ENCODE measurements around the gene CCDC142.

Gene CCDC142

DNA sequence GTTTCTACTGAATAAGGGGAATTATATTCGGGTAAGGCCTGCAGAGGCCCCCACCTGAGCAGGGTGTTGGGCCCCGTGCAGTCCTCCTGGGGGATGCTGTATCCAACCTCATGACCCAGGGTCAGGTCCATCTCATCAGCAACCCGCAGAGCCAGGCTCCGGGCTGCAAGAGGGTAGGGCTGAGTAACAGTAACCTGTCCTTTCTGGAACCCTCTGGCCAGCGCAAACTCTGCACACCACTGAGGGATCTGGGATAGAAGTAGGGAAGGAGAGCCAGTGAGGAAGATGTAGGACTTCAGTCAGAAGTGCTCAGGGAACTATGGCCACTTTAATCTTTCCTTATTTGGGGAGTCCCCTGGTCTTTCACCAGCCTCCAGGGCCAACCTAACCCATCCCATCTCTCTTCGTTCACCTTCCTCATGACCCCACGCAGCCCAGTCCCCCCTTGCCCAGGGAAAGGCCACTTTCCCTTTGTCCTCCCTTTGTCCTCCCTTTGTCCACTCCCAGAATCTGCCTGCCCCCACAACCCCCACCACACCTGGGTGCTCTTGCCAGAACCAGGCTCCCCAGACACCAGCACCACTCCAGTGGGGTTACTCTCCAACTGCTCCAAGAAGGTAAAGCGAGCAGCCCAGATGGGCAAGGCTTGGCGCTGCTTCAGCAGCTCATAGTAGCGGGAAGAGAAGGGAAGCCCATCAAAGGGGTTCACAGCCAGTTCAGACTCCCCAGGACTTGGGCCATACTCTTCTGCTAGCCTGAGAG lies 42.3 kb upstream of the CCDC142 start:
- Histone ChIP-seq H3K14ac (ENCODE audit: low read length) (no peak overlapping the region), H3K9ac (ENCODE audit: low read depth, low read length, poor library complexity) (no peak overlapping the region), H3K4ac (ENCODE audit: low read length) (no peak overlapping the region), H4K8ac (ENCODE audit: low read depth, low read length) (no peak overlapping the region), H2BK5ac (ENCODE audit: low read length) (no peak overlapping the region), H2BK15ac (ENCODE audit: low read length) (no peak overlapping the region), H2AK5ac (ENCODE audit: low read depth, low read length) (no peak overlapping the region), H3K36me3 (replicated peaks in 1 of 2; ENCODE audit: control insufficient read depth in 2 of 2, insufficient read depth in 2 of 2, low read length in 2 of 2) (peaks cover 25 to 30% of the 10 kb centered on the region in 2 donors), H4K91ac (ENCODE audit: low read depth, low read length, poor library complexity) (no peak overlapping the region), H3K79me1 (ENCODE audit: low read depth, low read length) (peaks cover 5% of the 10 kb centered on the region), H3K9me3 (replicated peaks in 1 of 2; ENCODE audit: control insufficient read depth in 2 of 2, insufficient read depth in 1 of 2, low read depth in 1 of 2, low read length in 2 of 2) (peaks cover 0 to 2% of the 10 kb centered on the region in 2 donors), H2BK120ac (ENCODE audit: low read depth, low read length) (no peak overlapping the region), H3K4me1 (ENCODE audit: control insufficient read depth in 2 of 2, insufficient read depth in 1 of 2, low read depth in 1 of 2, low read length in 2 of 2) (peaks cover 6 to 8% of the 10 kb centered on the region in 2 donors), H3K27ac (replicated peaks; ENCODE audit: low read length) (no peak overlapping the region), H2AFZ (ENCODE audit: low read length) (no peak overlapping the region), H3K27me3 (ENCODE audit: control insufficient read depth in 3 of 3, insufficient read depth in 3 of 3, low read depth in 1 of 3, low read length in 3 of 3) (peaks cover 0 to 32% (median 8%) of the 10 kb centered on the region in 3 experiments), H2BK12ac (ENCODE audit: low read length) (no peak overlapping the region), H3K4me2 (ENCODE audit: insufficient read depth, low read length, poor library complexity, severe bottlenecking) (no peak overlapping the region), H3K23ac (ENCODE audit: low read depth, low read length, poor library complexity) (no peak overlapping the region), H3K18ac (ENCODE audit: low read length) (no peak overlapping the region), H3K4me3 (ENCODE audit: low read length in 2 of 2) (no peak overlapping the region)
- DNase-seq (ENCODE audit: low spot score), result no peak
- WGBS, 2 donors (ENCODE audit: extremely low coverage in 2 of 2, insufficient read length in 2 of 2, insufficient replicate concordance in 1 of 2), result no CpG with 5 or more reads among the region's 10 CpGs

DNA sequence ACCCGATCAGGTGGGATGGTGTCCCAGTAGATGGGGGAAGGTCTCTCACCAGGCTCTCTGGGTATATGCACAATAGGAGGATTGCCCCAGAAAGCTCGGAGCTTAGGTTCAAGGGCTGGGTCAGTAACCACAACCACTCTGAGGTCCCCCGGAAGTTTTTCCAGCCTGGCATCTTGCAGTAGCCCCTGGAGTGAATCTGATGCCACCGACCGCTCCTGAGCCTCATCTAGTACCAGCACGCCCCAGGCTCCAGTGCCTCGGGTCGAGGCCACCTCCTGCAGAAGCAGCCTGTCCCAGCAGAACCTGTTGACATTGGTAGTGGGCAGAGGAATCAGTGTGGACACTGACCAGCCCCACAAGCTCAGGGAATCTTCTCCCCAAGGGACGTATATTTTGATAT lies 41.2 kb upstream of the CCDC142 start:
- H3K4me2 ChIP-seq (ENCODE audit: insufficient read depth, low read length, poor library complexity, severe bottlenecking), result no peak overlapping the region
- H4K91ac ChIP-seq (ENCODE audit: low read depth, low read length, poor library complexity), result no peak overlapping the region
- H3K4ac ChIP-seq (ENCODE audit: low read length), result no peak overlapping the region
- H3K4me1 ChIP-seq (ENCODE audit: control insufficient read depth in 2 of 2, insufficient read depth in 1 of 2, low read depth in 1 of 2, low read length in 2 of 2), result peaks cover 6 to 8% of the 10 kb centered on the region in 2 donors
- no peak overlapping the region for H3K23ac ChIP-seq (ENCODE audit: low read depth, low read length, poor library complexity)
- WGBS, 2 donors (ENCODE audit: extremely low coverage in 2 of 2, insufficient read length in 2 of 2, insufficient replicate concordance in 1 of 2), result no CpG with 5 or more reads among the region's 9 CpGs
- H2BK5ac ChIP-seq (ENCODE audit: low read length), result no peak overlapping the region
- no peak overlapping the region for H2BK120ac ChIP-seq (ENCODE audit: low read depth, low read length)
- H2BK12ac ChIP-seq (ENCODE audit: low read length), result no peak overlapping the region
- H2AK5ac ChIP-seq (ENCODE audit: low read depth, low read length), result no peak overlapping the region
- no peak overlapping the region for H3K4me3 ChIP-seq (ENCODE audit: low read length in 2 of 2)
- no peak overlapping the region for H3K27ac ChIP-seq (replicated peaks; ENCODE audit: low read length)
- no peak overlapping the region for H3K9ac ChIP-seq (ENCODE audit: low read depth, low read length, poor library complexity)
- no peak overlapping the region for H4K8ac ChIP-seq (ENCODE audit: low read depth, low read length)
- peaks cover 25 to 30% of the 10 kb centered on the region in 2 donors for H3K36me3 ChIP-seq (replicated peaks in 1 of 2; ENCODE audit: control insufficient read depth in 2 of 2, insufficient read depth in 2 of 2, low read length in 2 of 2)
- peaks cover 4% of the 10 kb centered on the region for H3K79me1 ChIP-seq (ENCODE audit: low read depth, low read length)
- H3K18ac ChIP-seq (ENCODE audit: low read length), result no peak overlapping the region
- H3K9me3 ChIP-seq (replicated peaks in 1 of 2; ENCODE audit: control insufficient read depth in 2 of 2, insufficient read depth in 1 of 2, low read depth in 1 of 2, low read length in 2 of 2), result peaks cover 0 to 2% of the 10 kb centered on the region in 2 donors
- H2BK15ac ChIP-seq (ENCODE audit: low read length), result no peak overlapping the region
- peaks cover 0 to 43% (median 19%) of the 10 kb centered on the region in 3 experiments for H3K27me3 ChIP-seq (ENCODE audit: control insufficient read depth in 3 of 3, insufficient read depth in 3 of 3, low read depth in 1 of 3, low read length in 3 of 3)
- no peak overlapping the region for H2AFZ ChIP-seq (ENCODE audit: low read length)
- no peak for DNase-seq (ENCODE audit: low spot score)
- no peak overlapping the region for H3K14ac ChIP-seq (ENCODE audit: low read length)

DNA sequence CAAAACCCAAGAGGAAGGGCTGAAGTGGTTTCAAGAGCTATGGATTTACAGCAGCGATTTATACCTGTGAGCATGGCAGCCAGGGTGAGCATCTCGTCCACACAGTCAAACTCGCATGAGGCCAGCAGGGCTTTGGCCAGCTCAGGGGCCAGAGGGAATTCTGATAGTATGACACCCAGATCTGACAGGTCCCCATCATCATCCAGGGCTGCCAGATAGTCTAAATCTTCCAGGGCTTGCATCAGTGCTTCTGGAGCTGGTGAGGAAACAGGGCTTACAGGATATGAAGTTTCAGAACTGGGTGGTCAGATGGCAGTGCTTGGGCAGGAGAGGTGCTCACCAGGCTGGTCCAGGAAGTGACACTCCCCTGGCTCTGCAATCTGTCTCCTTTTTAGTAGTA lies 39.7 kb upstream of the CCDC142 start:
- Histone ChIP-seq H3K27me3 (ENCODE audit: control insufficient read depth in 3 of 3, insufficient read depth in 3 of 3, low read depth in 1 of 3, low read length in 3 of 3) (peaks cover 0 to 58% (median 34%) of the 10 kb centered on the region in 3 experiments), H2BK15ac (ENCODE audit: low read length) (no peak overlapping the region), H3K4me3 (ENCODE audit: low read length in 2 of 2) (no peak overlapping the region)

DNA sequence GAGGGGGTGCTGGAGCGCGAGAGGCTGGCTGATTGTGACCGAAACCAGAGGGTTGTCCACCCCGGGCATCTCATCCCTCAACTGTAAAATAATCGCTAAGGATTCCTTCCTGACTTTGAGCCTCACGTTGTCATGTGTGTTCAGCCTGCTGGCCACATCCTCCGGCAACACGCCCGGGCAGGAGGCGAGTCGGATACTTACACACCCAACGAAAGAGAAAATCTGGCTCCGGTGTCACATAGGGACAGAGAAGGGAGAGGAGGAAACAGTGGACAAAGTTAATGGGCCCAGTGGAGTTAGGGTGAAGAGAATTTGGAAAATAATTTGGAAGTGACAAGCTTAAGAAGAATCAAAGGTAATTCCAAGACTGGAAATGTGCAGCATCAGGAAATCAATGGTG lies 33.9 kb upstream of the CCDC142 start:
- Histone ChIP-seq H3K36me3 (replicated peaks in 1 of 2; ENCODE audit: control insufficient read depth in 2 of 2, insufficient read depth in 2 of 2, low read length in 2 of 2) (no peaks in the 10 kb centered on the region), H3K9ac (ENCODE audit: low read depth, low read length, poor library complexity) (no peak overlapping the region), H4K8ac (ENCODE audit: low read depth, low read length) (no peak overlapping the region), H2BK120ac (ENCODE audit: low read depth, low read length) (no peak overlapping the region), H3K4me1 (ENCODE audit: control insufficient read depth in 2 of 2, insufficient read depth in 1 of 2, low read depth in 1 of 2, low read length in 2 of 2) (peaks cover 2 to 4% of the 10 kb centered on the region in 2 donors), H2BK15ac (ENCODE audit: low read length) (no peak overlapping the region), H3K79me1 (ENCODE audit: low read depth, low read length) (no peaks in the 10 kb centered on the region), H2BK5ac (ENCODE audit: low read length) (no peak overlapping the region), H3K4me2 (ENCODE audit: insufficient read depth, low read length, poor library complexity, severe bottlenecking) (no peak overlapping the region), H3K23ac (ENCODE audit: low read depth, low read length, poor library complexity) (no peak overlapping the region), H3K9me3 (replicated peaks in 1 of 2; ENCODE audit: control insufficient read depth in 2 of 2, insufficient read depth in 1 of 2, low read depth in 1 of 2, low read length in 2 of 2) (peaks cover 5 to 10% of the 10 kb centered on the region in 2 donors), H4K91ac (ENCODE audit: low read depth, low read length, poor library complexity) (no peak overlapping the region), H2AK5ac (ENCODE audit: low read depth, low read length) (no peak overlapping the region), H3K4ac (ENCODE audit: low read length) (no peak overlapping the region), H2AFZ (ENCODE audit: low read length) (peak overlapping the region; percentile 88), H3K27me3 (ENCODE audit: control insufficient read depth in 3 of 3, insufficient read depth in 3 of 3, low read depth in 1 of 3, low read length in 3 of 3) (peaks cover 44 to 98% (median 85%) of the 10 kb centered on the region in 3 experiments), H3K14ac (ENCODE audit: low read length) (no peak overlapping the region), H3K18ac (ENCODE audit: low read length) (no peak overlapping the region), H2BK12ac (ENCODE audit: low read length) (no peak overlapping the region), H3K4me3 (ENCODE audit: low read length in 2 of 2) (no peak overlapping the region), H3K27ac (replicated peaks; ENCODE audit: low read length) (no peak overlapping the region)
- no CpG with 5 or more reads among the region's 13 CpGs for WGBS, 2 donors (ENCODE audit: extremely low coverage in 2 of 2, insufficient read length in 2 of 2, insufficient replicate concordance in 1 of 2)
- DNase-seq (ENCODE audit: low spot score), result no peak

More for the DNA sequence above, 39.7 kb upstream of the CCDC142 start:
- Histone ChIP-seq H2BK120ac (ENCODE audit: low read depth, low read length) (no peak overlapping the region), H3K4me2 (ENCODE audit: insufficient read depth, low read length, poor library complexity, severe bottlenecking) (no peak overlapping the region), H3K79me1 (ENCODE audit: low read depth, low read length) (no peaks in the 10 kb centered on the region), H3K14ac (ENCODE audit: low read length) (no peak overlapping the region), H2BK5ac (ENCODE audit: low read length) (no peak overlapping the region), H2AK5ac (ENCODE audit: low read depth, low read length) (no peak overlapping the region), H4K8ac (ENCODE audit: low read depth, low read length) (no peak overlapping the region), H3K36me3 (replicated peaks in 1 of 2; ENCODE audit: control insufficient read depth in 2 of 2, insufficient read depth in 2 of 2, low read length in 2 of 2) (peaks cover 17 to 21% of the 10 kb centered on the region in 2 donors), H2BK12ac (ENCODE audit: low read length) (no peak overlapping the region), H3K4me1 (ENCODE audit: control insufficient read depth in 2 of 2, insufficient read depth in 1 of 2, low read depth in 1 of 2, low read length in 2 of 2) (no peaks in the 10 kb centered on the region), H2AFZ (ENCODE audit: low read length) (no peak overlapping the region), H3K23ac (ENCODE audit: low read depth, low read length, poor library complexity) (no peak overlapping the region), H3K27ac (replicated peaks; ENCODE audit: low read length) (no peak overlapping the region), H4K91ac (ENCODE audit: low read depth, low read length, poor library complexity) (no peak overlapping the region), H3K18ac (ENCODE audit: low read length) (no peak overlapping the region), H3K9ac (ENCODE audit: low read depth, low read length, poor library complexity) (no peak overlapping the region), H3K9me3 (replicated peaks in 1 of 2; ENCODE audit: control insufficient read depth in 2 of 2, insufficient read depth in 1 of 2, low read depth in 1 of 2, low read length in 2 of 2) (peaks cover 0 to 3% of the 10 kb centered on the region in 2 donors), H3K4ac (ENCODE audit: low read length) (no peak overlapping the region)
- no CpG with 5 or more reads among the region's 3 CpGs for WGBS, 2 donors (ENCODE audit: extremely low coverage in 2 of 2, insufficient read length in 2 of 2, insufficient replicate concordance in 1 of 2)
- no peak for DNase-seq (ENCODE audit: low spot score)
